ENCODE data around the gene GDF15.

DNA sequence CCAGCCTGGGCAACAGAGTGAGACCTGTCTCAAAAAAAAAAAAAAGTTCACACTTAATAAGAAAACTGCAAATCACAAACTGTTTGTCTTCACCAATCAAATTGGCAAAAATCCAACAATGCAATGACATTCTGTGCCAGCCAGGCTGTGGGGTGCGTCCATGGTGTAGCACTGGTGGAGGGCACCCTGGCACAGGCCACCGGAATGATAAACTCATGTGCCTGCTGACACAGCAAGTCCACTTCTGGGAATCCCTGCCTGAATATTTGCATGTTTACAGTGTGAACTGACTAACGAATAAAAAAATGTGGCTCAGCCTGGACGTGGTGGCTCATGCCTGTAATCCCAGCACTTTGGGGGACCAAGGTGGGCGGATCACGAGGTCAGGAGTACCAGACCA is 13.1 kb downstream of the GDF15 start:
- TF ChIP-seq, protein P1, sequence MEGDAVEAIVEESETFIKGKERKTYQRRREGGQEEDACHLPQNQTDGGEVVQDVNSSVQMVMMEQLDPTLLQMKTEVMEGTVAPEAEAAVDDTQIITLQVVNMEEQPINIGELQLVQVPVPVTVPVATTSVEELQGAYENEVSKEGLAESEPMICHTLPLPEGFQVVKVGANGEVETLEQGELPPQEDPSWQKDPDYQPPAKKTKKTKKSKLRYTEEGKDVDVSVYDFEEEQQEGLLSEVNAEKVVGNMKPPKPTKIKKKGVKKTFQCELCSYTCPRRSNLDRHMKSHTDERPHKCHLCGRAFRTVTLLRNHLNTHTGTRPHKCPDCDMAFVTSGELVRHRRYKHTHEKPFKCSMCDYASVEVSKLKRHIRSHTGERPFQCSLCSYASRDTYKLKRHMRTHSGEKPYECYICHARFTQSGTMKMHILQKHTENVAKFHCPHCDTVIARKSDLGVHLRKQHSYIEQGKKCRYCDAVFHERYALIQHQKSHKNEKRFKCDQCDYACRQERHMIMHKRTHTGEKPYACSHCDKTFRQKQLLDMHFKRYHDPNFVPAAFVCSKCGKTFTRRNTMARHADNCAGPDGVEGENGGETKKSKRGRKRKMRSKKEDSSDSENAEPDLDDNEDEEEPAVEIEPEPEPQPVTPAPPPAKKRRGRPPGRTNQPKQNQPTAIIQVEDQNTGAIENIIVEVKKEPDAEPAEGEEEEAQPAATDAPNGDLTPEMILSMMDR (IDR thresholded peaks at IDR 0.05): no peak
- no peak for TF ChIP-seq RCOR1 (IDR thresholded peaks at IDR 0.05; ENCODE audit: low read length)
- no peak for TF ChIP-seq EZH2phosphoT487 (IDR thresholded peaks at IDR 0.05; ENCODE audit: borderline replicate concordance, low read depth)
- no peak for TF ChIP-seq SIN3A (IDR thresholded peaks at IDR 0.05; ENCODE audit: borderline replicate concordance, low read depth, low read length)
- TF ChIP-seq MXI1 (IDR thresholded peaks at IDR 0.05; ENCODE audit: low read depth, low read length): no peak
